Raji (cell line): ENCODE results near the gene SLC26A5.

Experiments
- POLR2A ChIP-seq: IDR thresholded peaks from 2 replicates; pipeline ENCODE4 v1.6.1; 2011; ENCODE audit warnings: low read depth, low read length, control low read depth; ENCODE audit not compliant: insufficient read depth

SLC26A5 gene

DNA sequence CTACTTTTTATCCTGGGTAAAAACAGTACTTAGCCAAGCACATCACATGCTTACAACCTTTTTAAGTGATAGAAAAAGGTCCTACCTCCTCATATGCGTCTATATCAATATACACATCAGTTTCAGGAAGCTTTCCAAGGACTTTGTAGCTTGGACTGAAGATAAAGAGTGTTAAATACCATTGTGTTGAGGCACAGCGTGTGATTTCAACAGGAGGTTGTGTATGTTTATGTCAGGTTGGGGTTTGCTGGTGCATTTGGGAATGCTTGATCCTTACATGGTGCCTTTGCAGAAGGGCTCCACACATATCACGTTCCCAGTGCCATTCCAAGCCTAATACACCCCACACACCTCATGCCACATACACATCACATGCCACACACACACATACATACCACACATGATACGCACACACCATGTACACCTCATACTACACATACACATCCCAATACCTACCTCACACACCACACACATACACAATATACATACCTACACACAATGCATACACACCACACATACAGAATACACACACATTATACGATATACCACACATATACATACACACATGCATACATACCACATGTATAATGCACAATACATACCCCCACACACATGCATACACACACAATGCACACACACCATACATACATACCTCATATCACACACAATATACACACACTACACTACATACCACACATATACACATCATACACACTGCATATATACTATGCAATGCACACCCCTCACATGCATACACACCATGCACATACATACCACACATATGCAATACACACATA, 65.4 kb downstream of the SLC26A5 start:
- no peak for TF ChIP-seq POLR2A

DNA sequence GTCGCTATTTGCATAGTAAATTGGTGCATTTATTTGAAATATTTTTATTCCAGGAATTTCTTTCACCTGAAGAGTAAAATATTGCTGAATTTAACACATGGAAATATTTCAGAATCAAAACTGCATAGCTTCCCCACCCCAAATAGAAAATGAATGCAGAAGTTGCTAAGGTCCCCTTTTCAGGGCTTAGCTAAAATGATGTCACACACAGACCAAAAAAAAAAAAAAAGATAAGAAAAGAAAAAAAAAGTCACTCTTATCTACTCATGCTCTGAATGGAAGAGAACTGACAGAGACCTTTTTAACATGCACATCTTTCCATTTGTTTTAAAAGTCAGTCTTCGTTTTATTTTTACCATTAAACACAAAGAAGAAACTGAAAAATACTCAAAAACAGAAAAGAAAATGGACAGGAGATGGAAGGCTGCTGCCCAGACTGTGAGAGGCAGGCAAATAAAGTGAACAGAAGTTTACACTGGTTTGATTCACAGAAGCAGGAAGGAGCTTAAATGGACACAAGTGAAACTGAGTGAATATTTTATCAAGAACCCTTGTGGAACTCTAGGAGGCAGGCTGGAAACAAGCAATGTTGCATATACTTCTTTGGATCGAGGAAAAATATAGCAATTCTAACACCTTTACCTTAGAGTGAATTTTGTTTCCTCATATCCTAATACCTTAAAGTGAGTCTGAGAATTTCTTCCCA, 66.6 kb downstream of the SLC26A5 start:
- TF ChIP-seq POLR2A: no peak

- no peak for TF ChIP-seq POLR2A
Observed at GRCh38 chr7:103373866-103374643, 72.0 kb downstream of the SLC26A5 start.

DNA sequence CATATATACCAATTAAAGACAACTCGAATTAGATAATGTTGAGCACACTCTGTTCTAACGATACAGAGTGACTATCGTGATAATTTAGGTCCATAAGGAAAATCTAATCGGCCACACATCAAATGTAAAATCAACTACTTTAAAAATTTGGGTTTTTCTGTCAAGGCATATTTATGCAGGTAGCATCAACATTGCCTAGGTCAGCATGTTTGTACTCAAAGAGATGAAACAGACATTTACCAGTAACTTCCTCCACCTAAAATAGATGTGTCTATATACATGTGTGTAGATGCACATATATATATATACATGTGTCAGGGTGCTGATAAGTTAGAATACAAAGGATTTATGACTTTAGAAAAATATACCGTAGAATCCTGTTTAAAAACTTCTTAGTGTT, 76.6 kb downstream of the SLC26A5 start:
- TF ChIP-seq POLR2A: no peak

- no peak for TF ChIP-seq POLR2A
Observed at GRCh38 chr7:103349805-103350204, 96.2 kb downstream of the SLC26A5 start.

DNA sequence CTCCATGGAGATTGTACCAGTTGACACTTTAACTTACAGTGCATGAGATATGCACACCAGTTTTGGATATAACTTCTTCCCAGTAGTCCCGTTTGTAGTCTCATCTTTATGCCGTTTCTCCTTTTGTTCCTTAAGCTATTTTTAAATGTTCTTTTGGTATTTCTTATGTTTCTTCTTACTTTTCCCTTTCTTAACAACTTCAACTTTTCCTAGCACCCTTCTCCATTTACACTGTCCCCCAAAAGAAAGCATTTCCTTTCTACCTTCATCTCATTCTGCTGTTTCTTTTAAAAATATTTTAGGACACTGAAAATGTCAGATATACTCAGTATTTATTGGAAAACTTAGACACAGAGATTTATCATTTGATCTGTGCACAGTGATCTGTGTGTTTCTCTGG, 97.0 kb downstream of the SLC26A5 start:
- TF ChIP-seq POLR2A: no peak

GRCh38 chr7:103348452-103348851, 97.6 kb downstream of the SLC26A5 start:
- no peak for TF ChIP-seq POLR2A

- TF ChIP-seq POLR2A: peak; percentile 82
Observed at GRCh38 chr7:103347507-103348267, 98.3 kb downstream of the SLC26A5 start, which contains the start of gene PSMC2. TSS of gene PSMC2 (plus strand) at chr7:103347643. CDS start at chr7:103347712, 69 bp downstream.

- no peak for TF ChIP-seq POLR2A
Observed at GRCh38 chr7:103346396-103346795, 99.6 kb downstream of the SLC26A5 start.

GRCh38 chr7:103344453-103345149, 101.4 kb downstream of the SLC26A5 start, which contains the start of gene DNAJC2:
TSS of gene DNAJC2 (minus strand) at chr7:103344767. CDS start at chr7:103344622, 145 bp downstream.
- TF ChIP-seq POLR2A: peak; percentile 93

GRCh38 chr7:103343758-103344452, 102.1 kb downstream of the SLC26A5 start:
- TF ChIP-seq POLR2A: no peak

GRCh38 chr7:103343332-103343731, 102.7 kb downstream of the SLC26A5 start:
- TF ChIP-seq POLR2A: no peak

- no peak for TF ChIP-seq POLR2A
Observed at GRCh38 chr7:103341466-103341865, 104.5 kb downstream of the SLC26A5 start.
